GM12865 (cell line): ENCODE data around the gene HTD2.
"Not testable (repeated sequence)": the region's sequence is repeated elsewhere in the genome, so short reads cannot be mapped to it uniquely, and the experiment has no call there.

ENCODE experiments used
- DNase-seq: peaks from one replicate; pipeline ENCODE4 v3.0.0; 2010; ENCODE audit warnings: low read depth
- H3K4me3 ChIP-seq: 2 replicates; pipeline ENCODE4 v1.5.1; 2011; ENCODE audit warnings: mild to moderate bottlenecking, low read depth, low read length, control low read depth
- CTCF ChIP-seq: IDR thresholded peaks from 2 replicates; pipeline ENCODE4 v1.5.1; 2011; ENCODE audit warnings: low read length, control low read depth, low read depth, inconsistent platforms; ENCODE audit not compliant: insufficient read depth; ENCODE audit errors: missing control alignments

HTD2 gene

GRCh38 chr3:58285334-58285733 lies 21.0 kb upstream of the HTD2 start:
- no peak for TF ChIP-seq CTCF
- no peak for DNase-seq
- no peak overlapping the region for H3K4me3 ChIP-seq

GRCh38 chr3:58287354-58287753 lies 19.0 kb upstream of the HTD2 start:
- H3K4me3 ChIP-seq, result no peak overlapping the region
- no peak for TF ChIP-seq CTCF

GRCh38 chr3:58288011-58288728 lies 18.1 kb upstream of the HTD2 start:
- TF ChIP-seq CTCF, result no peak
- no peak for DNase-seq
- no peak overlapping the region for H3K4me3 ChIP-seq

More at GRCh38 chr3:58287354-58287753, 19.0 kb upstream of the HTD2 start:
- DNase-seq, result no peak

- H3K4me3 ChIP-seq, DNase-seq: not testable (repeated sequence)
Observed at GRCh38 chr3:58288964-58289613, 17.2 kb upstream of the HTD2 start.

GRCh38 chr3:58290446-58290845 lies 15.9 kb upstream of the HTD2 start:
- DNase-seq, H3K4me3 ChIP-seq: not testable (repeated sequence)

GRCh38 chr3:58291671-58292338 lies 14.5 kb upstream of the HTD2 start:
- no peak for DNase-seq
- TF ChIP-seq CTCF, result no peak
- H3K4me3 ChIP-seq, result no peak overlapping the region

- no peak overlapping the region for H3K4me3 ChIP-seq
- DNase-seq, result no peak
- TF ChIP-seq CTCF, result no peak
Observed at GRCh38 chr3:58292866-58293265, 13.5 kb upstream of the HTD2 start.

GRCh38 chr3:58293516-58293915 lies 12.8 kb upstream of the HTD2 start:
- no peak overlapping the region for H3K4me3 ChIP-seq
- DNase-seq, result no peak
- TF ChIP-seq CTCF, result no peak
